GM12865 (cell line): Measurements from ENCODE around the gene CFAP73.

ENCODE experiments used
- DNase-seq: peaks from one replicate; pipeline ENCODE4 v3.0.0; 2010; ENCODE audit warnings: low read depth
- H3K4me3 ChIP-seq: 2 replicates; pipeline ENCODE4 v1.5.1; 2011; ENCODE audit warnings: mild to moderate bottlenecking, low read depth, low read length, control low read depth
- CTCF ChIP-seq: IDR thresholded peaks from 2 replicates; pipeline ENCODE4 v1.5.1; 2011; ENCODE audit warnings: low read length, control low read depth, low read depth, inconsistent platforms; ENCODE audit not compliant: insufficient read depth; ENCODE audit errors: missing control alignments

CFAP73 gene

GRCh38 chr12:113196990-113197389 is 47.5 kb downstream of the CFAP73 start:
- DNase-seq = peak; percentile 88
- H3K4me3 ChIP-seq = no peak overlapping the region
- TF ChIP-seq CTCF = peak; percentile 74

- H3K4me3 ChIP-seq = no peak overlapping the region
- TF ChIP-seq CTCF = no peak
- DNase-seq = no peak
These were observed 48.1 kb downstream of the CFAP73 start for GRCh38 chr12:113197518-113198077.

- no peak for DNase-seq
- TF ChIP-seq CTCF = no peak
- no peak overlapping the region for H3K4me3 ChIP-seq
These were observed 48.8 kb downstream of the CFAP73 start for GRCh38 chr12:113198296-113198695.

GRCh38 chr12:113200021-113200797 is 50.7 kb downstream of the CFAP73 start:
- TF ChIP-seq CTCF = no peak
- no peak overlapping the region for H3K4me3 ChIP-seq
- no peak for DNase-seq

- H3K4me3 ChIP-seq = no peak overlapping the region
- DNase-seq = no peak
- no peak for TF ChIP-seq CTCF
These were observed 52.0 kb downstream of the CFAP73 start for GRCh38 chr12:113201187-113202177.

- no peak for TF ChIP-seq CTCF
- DNase-seq = no peak
- no peak overlapping the region for H3K4me3 ChIP-seq
These were observed 53.0 kb downstream of the CFAP73 start for GRCh38 chr12:113202300-113203075.
